Epithelial cell of prostate (primary cell): ENCODE measurements around the gene GIPC3.

Experiments used
- DNase-seq: peaks from one replicate; pipeline ENCODE4 v3.0.0-alpha.2; 2011; ENCODE audit warnings: low read depth, low spot score
- H3K27ac ChIP-seq: fragments of 450-650 bp; 2 replicates; pipeline ENCODE4 v1.5.1; 2017; ENCODE audit warnings: mild to moderate bottlenecking

GIPC3 gene, protein sequence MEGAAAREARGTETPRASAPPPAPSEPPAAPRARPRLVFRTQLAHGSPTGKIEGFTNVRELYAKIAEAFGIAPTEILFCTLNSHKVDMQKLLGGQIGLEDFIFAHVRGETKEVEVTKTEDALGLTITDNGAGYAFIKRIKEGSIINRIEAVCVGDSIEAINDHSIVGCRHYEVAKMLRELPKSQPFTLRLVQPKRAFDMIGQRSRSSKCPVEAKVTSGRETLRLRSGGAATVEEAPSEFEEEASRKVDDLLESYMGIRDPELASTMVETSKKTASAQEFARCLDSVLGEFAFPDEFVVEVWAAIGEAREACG

DNA sequence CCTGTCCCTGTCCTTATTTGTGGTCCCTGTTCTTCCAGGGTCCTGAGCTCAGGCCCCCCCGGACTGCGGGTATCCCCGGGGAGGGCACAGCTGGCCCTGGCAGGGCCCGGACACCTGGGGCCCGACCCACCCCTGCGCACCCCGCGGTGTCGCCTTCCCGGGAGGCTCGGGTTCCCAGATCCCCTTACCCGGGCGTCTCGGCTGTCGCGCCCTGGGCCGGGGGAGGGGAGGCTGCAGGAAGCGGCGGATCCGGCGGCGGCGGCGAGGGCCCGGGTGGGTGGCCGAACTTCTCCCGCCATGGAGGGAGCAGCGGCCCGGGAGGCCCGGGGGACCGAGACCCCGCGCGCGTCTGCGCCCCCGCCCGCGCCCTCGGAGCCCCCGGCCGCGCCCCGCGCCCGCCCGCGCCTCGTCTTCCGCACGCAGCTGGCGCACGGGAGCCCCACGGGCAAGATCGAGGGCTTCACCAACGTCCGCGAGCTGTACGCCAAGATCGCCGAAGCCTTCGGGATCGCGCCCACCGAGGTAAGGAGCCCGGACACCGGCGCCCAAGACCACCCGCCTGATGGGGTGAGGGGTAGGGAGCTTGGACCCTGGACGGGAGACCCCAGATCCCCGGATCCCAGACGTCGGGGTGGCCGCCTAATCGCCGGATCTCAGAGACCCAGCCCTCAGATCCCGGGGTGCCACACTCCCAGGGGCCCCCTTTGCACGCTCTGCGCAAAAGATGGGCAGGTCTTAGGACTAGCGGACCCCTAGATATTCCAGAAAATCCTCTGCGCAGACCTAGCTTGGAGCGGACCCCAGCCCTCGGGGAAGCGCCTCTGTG lies at the start of gene GIPC3:
Gene GIPC3 (plus strand): TSS at position 178 of the 826 bp plus-strand sequence. CDS start 120 bp downstream, at position 298.
- no peak within 1 kb of the TSS for H3K27ac ChIP-seq
- no peak for DNase-seq

DNA sequence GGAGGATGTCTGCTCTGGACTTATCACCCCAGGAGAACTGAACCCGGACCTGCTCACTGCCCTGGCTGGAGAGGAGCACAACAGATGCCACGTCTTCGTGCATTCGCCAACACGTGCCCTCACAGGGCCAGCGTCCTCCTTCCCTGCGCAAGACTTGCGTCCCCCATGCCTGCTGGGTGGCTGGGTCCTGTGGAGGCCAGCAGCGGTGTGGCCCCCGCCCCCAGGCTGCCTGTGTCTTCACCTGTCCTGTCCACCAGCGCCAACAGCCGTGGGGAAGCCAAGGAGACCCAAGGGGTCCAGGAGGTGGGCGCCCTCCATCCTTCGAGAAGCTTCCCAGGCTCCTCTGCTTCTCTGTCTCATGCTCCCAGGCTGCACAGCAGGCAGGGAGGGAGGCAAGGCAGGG lies 49.7 kb upstream of the GIPC3 start:
- DNase-seq = no peak

DNA sequence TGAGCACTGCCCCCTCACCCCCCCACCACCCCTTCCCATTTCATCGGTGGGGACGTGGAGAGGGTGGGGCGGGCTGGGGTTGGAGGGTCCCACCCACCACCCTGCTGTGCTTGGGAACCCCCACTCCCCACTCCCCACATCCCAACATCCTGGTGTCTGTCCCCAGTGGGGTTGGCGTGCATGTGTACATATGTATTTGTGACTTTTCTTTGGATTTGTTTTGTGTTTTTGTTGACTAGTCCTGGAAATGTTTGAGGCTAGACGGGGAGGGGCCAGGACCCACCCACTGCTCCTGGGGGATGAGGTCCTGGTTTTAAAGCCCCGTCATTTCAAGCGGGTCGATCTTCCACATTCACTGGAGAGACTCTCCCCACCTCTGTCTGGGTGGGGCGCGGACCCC lies 49.3 kb upstream of the GIPC3 start:
- no peak for DNase-seq
- H3K27ac ChIP-seq = no peak overlapping the region

More for the DNA sequence above, 49.7 kb upstream of the GIPC3 start:
- H3K27ac ChIP-seq = no peak overlapping the region

DNA sequence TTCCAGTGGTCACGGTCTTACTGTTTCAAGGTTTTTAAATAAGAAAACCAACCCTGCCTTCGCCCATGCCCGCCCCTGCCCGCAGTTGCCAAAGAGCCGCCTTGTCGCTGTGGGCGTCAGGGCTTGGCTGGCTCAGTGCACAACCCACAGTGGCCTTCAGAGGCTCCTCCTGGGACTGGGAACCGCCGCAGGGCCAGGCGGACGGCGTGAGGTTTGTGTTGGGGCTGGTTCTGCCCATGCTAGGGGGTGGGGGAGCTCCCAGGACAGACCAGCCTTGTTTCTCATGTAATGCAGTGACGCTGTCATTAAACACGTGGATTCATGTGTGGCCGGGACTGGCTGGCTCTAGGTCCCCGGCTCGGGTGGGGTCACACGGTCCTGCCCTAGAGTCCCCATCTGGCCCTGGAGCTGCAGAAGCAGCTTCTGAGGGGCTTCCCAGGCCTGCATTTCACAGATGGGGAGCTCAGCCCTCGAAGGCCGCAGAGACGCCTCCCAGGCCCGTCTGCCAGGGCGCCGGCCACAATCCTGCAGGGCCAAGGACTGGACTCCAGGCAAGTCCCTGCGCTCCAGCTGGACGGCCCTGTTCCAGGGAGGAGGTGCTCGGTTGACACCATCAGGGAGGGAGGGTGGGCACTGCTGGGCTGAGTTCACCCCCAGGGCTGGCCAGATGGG lies 48.7 kb upstream of the GIPC3 start:
- no peak overlapping the region for H3K27ac ChIP-seq
- no peak for DNase-seq

DNA sequence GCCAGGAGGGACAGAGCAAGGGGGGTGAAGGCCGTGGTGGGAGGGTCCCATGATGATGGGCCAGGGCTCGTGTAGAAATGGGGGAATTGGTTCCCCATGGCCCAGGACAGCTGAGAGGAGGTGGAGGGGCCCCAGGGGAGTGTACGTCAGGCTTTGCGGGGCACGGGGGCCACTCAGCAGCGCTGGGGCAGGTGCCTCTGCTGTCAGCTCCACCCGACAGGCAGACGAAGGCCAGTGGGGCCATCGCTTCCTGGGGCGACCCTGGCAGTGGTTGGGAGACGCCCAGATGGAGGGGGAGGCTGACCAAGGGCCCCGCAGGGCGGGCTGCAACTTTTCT lies 48.2 kb upstream of the GIPC3 start:
- DNase-seq = no peak

DNA sequence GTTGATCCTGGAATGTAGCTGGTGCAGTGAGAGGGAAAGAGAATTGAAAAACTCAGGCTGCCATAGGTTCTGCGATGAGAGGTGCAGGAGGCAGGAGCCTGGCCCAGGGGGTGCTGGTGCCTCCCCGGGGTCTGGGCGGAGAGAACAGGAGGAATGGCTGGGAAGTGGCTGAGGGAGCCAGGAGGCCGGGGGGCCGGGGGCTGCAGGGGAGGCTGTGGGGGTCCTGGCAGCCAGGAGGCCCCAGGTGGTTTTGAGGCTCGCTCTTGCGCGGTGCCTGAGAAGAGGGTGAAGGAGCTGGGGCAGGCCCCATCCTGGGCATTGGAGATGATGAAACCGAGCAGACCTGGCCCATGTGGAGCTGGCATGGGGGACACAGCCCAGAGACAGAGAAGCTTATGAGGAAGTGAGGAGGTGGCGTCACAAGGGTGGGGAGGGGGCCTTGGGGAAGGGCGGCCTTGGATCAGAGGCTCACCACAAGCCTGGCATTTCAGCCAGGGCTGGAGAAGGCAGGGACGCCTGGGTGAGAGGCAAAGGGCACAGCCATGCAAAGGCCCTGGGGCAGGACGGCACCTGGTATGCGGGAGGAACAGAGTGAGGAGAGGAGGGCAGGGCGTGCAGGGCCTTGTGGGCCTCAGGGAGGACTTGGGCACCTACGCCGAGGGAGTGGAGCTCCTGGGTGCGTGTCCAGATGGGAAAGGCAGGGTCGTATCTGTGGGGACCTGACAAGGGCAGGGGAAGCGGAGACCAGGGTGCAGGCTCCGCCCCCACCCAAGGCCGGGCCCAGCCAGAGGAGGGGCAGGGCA lies 47.6 kb upstream of the GIPC3 start:
- H3K27ac ChIP-seq = no peak overlapping the region
- no peak for DNase-seq

More for the DNA sequence above, 48.2 kb upstream of the GIPC3 start:
- H3K27ac ChIP-seq = no peak overlapping the region

DNA sequence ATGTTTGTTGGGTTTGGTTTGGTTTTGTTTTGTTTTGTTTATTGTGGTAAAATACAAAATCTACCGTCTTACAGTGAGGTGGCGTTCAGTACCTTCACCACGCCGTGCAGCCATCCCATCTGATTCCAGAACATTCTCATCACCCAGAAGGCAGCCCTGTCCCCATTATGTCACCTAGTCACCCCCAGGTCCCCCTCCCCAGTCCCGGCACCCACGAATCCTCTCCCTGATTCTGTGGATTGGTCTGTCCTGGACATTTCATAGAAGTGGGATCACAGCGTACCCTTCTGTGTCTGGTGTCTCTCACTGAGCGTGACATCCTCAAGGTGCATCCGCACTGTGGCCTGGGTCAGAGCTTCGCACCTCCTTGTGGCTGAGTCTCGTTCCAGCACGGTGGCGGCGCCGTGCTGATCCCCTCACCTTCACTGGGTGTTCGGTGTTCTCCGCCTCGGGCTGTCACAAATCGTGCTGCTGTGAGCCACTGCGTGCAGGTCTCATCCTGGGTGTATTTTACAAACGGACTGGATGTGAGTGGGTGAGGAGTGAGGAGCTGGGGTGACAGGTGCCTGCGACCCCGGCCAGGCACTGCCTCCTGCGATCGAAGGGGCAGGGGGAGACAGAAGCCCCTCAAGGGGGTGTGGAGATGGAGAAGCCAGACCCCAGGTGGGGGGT lies 46.9 kb upstream of the GIPC3 start:
- DNase-seq = no peak
- H3K27ac ChIP-seq = no peak overlapping the region

DNA sequence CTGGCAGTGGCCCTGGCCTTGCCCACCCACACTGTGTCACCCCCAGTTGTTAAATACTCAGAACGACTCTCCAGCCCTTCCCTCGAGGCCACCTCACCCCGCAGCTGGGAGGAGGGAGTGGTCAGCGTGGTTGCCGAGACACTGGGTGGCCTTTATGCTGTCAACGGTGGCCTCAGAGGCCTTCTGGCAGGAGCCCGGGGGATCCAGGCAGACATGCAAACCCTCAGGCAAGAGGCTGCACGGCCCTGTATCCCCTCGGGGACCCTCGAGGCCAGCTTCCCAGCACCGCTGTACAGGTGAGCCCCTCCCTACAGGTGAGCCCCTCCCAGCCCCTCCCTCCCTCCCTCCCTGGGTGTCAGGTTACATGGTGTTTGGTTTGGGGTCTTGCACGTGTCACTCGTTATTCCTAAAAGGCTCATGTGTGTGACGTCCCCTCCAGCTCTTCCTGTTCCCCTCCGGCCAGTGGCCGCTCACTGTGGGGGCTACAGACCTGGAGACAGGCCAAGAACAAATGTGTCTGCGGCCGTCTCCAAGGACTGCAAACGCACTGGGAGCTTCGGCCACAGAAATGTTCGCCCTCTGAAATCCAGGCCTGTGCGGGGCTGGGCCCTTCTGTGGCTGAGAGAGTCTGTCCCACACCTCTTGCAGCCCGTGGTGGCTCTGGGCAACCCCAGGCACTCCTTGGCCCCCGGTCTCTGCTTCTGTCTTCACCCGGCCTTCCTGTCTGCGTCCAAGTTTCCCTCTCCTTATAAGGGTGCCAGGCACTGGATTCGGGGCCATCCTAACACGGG lies 46.1 kb upstream of the GIPC3 start, which contains the start of gene TEKTIP1:
Gene TEKTIP1 (plus strand): TSS at position 210 of the 791 bp plus-strand sequence. CDS start 4 bp downstream, at position 214.
- H3K27ac ChIP-seq = no peak within 1 kb of the TSS

DNA sequence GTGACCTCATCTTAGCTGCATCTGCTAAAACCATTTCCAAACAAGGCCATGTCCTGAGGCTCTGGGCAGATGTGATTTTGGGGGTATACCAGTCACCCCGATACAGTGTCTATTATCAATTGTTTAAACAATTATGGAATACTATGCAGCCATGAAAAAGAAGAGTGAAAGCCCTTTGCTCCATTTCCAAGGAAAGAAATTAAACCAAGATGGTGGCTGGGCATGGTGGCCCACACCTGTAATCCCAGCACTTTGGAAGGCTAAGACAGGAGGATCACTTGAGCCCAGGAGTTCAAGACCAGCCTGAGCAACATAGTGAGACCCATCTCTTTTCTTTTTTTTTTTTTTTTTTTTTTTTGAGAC lies 45.5 kb upstream of the GIPC3 start:
- DNase-seq = no peak
- H3K27ac ChIP-seq = no peak overlapping the region

More for the DNA sequence above, 46.1 kb upstream of the GIPC3 start, which contains the start of gene TEKTIP1:
- DNase-seq = no peak

DNA sequence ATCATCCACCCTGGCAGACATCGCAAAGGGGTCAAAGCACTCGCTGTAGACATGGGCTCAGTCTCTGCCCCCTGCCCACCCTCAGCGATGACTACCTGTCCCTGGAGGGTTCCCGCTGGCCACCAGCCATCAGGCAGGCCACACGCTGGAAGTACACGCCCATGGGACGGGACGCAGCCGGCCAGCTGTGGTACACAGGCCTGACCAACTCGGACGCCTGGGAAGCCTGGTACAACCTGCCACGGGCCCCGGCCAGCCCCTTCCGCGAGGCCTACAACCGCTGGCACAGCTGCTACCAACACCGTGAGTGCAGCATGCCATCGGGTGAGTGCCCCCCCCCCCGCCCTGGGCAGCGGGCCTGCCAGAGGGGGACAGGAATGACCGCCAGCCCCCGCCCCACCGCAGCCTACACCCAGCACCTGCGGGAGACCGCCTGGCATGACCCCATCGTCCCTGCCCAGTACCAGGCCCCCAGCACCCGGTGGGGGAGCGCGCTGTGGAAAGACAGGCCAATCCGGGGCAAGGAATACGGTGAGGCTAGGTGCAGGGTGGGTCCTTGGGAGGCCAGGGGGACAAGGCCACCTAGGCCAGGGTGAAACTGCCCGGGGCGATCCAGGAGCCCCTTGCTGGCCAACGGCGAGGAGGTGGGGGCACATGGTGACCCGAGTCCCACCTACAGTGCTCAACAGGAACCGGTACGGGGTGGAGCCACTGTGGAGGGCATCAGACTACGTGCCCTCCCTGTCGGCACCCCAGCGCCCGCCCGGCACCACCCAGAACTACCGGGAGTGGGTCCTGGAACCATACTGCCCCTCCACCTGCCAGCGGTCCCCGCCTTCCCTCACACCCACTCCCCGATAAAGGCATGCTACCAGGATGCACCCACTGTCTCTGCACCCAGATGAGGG lies 41.9 kb upstream of the GIPC3 start:
- DNase-seq = no peak

DNA sequence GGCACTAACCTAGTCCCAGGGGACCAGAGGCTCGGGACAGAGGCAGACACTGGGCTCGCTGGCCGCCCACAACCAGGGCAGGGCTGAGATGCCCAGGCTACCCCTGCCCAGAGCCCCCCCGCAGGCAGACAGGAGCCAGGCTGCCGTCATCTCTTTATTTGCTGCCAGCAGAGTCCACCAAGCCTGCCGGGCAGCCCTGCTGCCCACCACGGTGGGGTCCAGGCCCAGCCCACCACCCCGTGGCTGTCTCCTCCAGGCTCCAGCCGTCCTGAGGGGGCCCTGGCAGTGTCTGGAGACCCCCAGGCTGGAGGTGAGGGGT lies 41.3 kb upstream of the GIPC3 start:
- no peak overlapping the region for H3K27ac ChIP-seq
- no peak for DNase-seq

More for the DNA sequence above, 41.9 kb upstream of the GIPC3 start:
- H3K27ac ChIP-seq = no peak overlapping the region

DNA sequence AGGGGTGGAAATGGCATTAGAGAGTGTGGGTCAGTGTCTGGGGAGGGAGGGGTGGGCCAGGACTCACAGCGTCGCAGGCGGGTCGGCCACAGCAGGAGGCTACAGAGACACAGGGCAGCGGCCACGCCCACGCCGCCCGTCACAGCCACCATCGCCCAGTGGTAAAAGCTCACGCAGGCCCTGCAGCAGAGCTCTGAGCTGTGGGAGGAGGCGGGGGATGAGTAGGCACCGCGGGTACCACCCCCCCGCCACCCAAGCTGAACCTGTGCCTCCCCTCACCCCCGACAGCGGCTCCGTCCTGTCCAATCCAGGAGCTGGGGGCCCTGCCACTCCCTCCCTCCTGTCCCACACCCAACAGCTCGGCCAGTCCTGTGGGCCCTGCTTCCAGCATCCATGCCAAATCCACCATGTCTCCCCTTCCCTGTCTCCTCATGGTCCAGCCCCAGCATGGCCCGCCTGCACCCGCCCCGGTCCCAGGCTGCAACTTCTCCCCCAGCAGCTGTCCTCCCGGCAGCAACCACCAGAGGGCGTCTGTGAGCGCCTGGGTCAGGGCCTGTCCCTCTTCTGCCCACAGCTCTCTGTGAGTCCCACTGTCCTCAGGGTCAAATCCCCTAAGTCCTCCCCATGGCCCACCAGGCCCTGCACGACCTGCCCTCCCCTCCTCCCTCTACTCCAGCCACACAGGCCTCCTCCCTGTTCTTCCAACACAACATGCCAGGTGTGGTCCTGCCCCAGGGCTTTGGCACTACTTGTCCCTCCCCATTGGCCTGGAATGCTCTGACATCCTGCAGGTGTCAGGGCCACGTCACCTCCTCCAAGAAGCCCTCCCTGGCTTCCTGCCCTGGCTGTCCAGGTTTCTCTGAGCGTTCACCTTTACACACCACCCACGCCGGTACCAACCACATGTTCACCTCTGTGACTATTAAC lies 40.3 kb upstream of the GIPC3 start:
- peak overlapping the region; percentile 40 for H3K27ac ChIP-seq
- no peak for DNase-seq

DNA sequence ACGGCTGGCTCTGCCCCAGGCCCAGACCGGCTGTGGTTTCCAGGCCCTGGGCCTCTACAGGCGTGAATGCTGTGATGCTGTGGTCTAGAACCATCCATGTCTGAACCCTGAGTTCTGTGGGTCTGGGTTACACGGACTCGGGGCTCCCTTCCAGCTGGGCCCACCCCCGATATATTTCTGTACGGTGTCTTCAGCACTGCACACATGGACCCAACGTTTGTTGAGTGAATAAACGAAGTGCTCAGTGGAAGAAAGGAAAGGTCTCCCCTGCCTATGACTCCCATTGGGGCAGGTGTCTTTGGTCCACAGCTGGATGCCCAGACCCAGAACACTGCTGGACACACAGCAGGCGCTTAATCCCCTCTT lies 39.6 kb upstream of the GIPC3 start:
- no peak for DNase-seq
- peak overlapping the region; percentile 40 for H3K27ac ChIP-seq

DNA sequence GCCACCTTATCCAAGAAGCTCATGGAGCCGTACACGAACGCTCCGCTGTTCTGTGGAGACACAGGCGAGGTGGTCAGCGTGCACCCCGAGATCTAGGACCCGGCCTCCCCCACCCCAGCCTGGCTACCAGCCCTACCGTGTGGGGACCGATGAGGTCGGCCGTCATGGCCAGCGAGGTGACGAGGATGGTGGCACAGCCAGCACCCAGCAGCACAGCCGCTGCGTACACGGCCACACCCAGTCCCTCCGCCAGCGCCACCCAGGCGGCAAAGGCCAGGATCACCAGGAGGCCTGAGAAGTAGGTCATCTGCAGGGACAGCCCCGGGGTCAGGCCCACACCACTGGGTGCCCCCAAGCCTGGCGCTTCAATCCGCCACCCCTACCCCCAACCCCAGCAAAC lies 39.2 kb upstream of the GIPC3 start:
- peak overlapping the region; percentile 40 for H3K27ac ChIP-seq
- DNase-seq = no peak

DNA sequence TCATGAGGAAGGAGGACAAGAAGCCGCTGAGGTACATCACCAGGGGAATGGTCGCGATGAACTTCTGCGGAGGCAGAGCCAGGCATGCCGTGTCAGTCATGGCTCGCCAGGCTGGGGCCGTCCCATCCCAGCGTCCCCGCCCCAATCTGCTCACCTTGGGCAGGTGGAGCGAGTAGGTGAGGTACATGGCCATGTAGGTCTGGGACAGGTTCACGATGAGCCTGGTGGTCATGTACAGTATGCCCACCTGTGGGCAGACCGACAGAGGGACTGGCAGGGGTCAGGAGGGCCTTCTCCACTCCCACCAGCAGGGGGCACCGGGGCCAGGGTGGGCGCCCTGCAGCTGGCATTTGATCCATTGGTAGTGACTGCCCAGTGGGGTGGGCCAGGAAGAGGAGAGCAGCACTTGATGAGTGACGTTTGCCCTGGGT lies 38.0 kb upstream of the GIPC3 start:
- H3K27ac ChIP-seq = no peak overlapping the region
- DNase-seq = no peak

DNA sequence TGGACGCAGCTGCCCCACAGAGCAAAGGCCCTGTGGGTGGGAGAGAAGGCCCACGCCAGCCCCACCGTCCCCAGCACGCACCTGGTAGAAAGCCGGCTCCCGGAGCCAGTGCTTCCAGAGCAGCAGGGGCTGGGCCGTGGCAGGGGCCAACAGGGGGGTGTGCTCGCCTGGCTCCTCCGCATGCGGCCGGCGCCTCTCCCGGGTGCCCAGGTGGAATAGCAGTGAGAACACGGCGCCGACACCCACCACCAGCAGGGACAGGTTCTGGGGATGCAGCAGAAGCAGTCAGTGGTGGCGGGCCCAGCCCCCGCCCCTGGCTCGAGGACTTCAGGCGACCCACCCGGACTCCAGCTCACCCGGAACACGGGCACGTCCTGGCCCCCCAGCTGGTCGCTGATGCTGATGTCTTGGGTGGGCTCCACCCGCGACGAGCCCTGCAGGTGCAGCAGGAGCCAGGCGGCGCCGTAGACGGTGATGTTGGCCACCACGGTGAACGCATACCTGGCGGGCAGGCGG lies 37.5 kb upstream of the GIPC3 start:
- H3K27ac ChIP-seq = no peak overlapping the region
- DNase-seq = no peak

DNA sequence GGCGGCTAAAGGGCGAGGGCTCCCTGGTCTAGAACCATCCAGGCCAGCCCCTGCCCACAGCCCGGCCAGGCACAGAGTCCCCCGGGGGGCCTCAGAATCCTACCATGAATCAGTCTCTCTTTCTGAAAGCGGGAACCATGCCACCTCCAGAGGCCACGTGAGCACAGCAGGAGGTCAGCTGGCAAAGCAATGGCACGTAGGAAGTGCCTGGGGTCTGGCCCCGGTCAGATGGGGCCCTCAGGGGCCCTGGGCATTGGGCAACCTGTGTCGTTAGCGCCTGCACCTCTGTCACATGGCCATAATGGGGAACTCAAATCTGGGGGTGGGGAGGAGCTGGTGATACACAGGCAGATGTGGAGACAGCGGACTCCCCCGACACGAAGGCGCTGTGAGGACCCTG lies 36.7 kb upstream of the GIPC3 start:
- DNase-seq = no peak
- no peak overlapping the region for H3K27ac ChIP-seq
